Left renal cortex interstitium (tissue), 4 donors: ENCODE measurements around the gene OR2H1. TPM values are rescaled to one million over a fixed set of nuclear protein-coding genes. Genes with fewer than 3 reads are reported as not detected.
"Not testable (repeated sequence)": the region's sequence is repeated elsewhere in the genome, so short reads cannot be mapped to it uniquely, and the experiment has no call there.

ENCODE experiments used
- DNase-seq, 4 donors: peaks; one replicate each; pipeline ENCODE4 v3.0.0-alpha.2; 2013; ENCODE audit warnings: low read depth in 4 of 4, low spot score in 2 of 4, missing footprints in 1 of 4
- polyA plus RNA-seq, 4 donors: library from polyadenylated mRNA; unstranded; fragments of 120-200 nt; gene quantifications; one replicate each; pipeline ENCODE4 v1.2.1, GENCODE V29; 2013; ENCODE audit not compliant: insufficient read length in 4 of 4

Gene OR2H1
- not detected for polyA plus RNA-seq

GRCh38 chr6:29456971-29457370, at the start of gene OR2H1, which contains the start of gene OR11A1:
Gene OR2H1, plus strand, starts transcription at chr6:29457155. Its CDS starts 4,615 bp downstream, at chr6:29461770.
Gene OR11A1, minus strand, starts transcription at chr6:29457071. Its CDS starts 29,430 bp downstream, at chr6:29427641.
- no peak for DNase-seq

- DNase-seq: no peak
Measured at GRCh38 chr6:29414588-29414987, 42.4 kb upstream of the OR2H1 start, which contains the start of gene OR12D1. Gene OR12D1, plus strand, starts transcription at chr6:29414928.

DNA sequence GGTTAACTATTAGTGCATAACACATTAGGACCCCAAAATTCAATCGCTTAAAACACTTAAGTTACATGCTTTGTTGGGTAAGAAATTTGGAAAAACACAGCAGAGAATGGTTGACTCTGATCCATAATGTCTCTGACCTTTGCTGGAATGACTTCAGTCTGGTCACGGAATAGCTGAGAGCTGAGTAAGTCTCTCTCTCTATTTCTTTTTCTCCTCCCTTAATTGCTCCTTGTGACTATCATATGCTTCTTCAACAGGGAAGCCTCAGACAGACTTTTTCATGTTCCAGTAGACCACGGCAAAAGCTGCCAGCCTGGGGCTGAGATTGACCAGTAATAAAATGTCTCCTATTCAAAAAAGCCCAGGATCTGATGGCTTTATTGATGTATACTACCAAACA, 37.4 kb upstream of the OR2H1 start:
- no peak for DNase-seq

- no peak for DNase-seq
Measured at GRCh38 chr6:29424168-29424567, 32.8 kb upstream of the OR2H1 start.

DNA sequence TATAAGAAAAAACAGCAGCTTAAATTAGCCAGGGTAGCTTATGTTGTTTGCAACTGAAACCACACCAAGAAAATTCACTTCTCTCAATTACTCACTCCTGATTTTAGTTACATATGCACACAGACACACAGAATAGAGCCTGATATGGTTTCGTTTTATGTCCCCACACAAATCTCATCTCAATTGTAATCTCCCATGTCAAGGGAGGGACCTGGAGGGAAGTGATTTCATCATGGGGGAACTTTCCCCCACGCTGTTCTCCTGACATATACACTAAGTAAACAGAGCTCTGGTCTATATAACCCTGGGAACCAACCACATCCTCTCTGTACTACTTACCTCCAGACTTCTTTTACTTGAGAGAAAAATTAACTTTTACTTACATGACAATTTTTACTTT, 32.4 kb upstream of the OR2H1 start:
- no peak for DNase-seq

DNA sequence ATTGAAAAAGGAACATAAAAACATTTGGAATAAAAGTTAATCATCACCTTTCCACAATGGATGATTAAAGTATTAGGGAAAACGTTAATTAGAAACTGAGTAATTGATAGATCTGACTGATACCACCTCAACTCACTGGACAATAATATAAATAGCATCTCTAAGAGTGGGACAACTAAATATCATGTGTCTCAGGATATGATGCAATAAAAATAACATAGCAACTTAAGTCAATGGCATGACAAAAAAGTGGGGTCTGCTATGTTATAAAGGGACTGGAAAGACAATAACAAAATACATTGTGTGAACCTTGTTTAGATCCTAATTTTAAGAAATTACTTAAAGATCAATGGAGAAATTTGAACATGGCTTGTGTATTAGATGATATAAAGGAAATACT, 31.9 kb upstream of the OR2H1 start:
- DNase-seq: no peak

DNA sequence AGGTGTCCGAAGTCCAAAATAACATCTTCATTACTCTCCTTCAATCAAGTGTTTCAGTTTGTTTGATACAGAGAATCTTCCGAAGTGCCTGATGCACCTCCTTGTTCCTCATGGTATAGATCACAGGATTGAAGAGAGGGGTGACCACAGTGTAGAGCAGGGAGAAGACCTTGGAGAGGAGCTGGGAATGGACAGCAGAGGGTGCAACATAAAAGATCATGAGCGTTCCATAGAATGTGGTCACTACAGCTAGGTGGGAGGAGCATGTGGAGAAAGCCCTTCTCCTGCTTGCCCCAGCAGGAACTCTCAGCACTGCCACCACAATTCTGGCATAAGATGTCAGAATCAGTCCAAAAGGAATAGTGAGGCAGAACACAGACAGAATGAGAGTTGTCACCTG, 30.3 kb upstream of the OR2H1 start:
- DNase-seq: no peak

DNA sequence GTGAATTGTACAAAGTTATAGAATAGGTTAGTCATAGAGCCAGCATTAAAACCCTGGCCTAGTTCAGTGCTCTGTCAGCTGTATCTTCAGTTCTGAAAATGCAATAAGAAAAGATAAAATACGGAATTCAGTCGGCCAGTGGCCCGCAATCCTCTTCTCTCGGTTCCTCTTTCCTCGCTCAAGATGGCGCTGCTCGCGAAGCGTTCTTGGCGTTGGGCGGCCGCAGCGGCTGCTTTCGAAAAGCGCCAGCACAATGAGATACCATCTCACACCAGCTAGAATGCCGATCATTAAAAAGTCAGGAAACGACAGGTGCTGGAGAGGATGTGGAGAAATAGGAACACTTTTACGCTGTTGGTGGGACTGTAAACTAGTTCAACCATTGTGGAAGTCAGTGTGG, 20.2 kb upstream of the OR2H1 start:
- DNase-seq: not testable (repeated sequence)

GRCh38 chr6:29439006-29439405, 17.9 kb upstream of the OR2H1 start, which contains the start of gene OR10C1:
Gene OR10C1, plus strand, starts transcription at chr6:29439306. Its CDS starts 710 bp downstream, at chr6:29440016.
- DNase-seq: no peak

DNA sequence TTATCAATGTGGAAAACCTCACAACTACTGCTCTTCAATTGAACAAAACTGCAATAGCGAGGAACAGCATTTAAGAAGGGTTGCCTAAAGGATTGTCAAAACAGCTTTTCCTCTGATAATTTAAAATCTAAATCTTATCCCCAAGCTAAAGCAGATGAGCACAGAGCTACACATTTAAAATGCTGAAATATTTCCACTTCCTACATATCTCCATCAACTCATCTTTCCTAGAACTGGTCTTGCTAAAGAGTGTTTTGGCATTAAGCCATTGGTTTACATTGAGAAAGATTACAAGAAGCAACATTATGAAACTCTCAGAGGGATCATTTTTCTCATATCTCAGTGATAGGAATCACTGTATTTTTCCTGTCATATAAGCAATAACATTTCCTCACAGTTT, 14.2 kb upstream of the OR2H1 start:
- DNase-seq: no peak

DNA sequence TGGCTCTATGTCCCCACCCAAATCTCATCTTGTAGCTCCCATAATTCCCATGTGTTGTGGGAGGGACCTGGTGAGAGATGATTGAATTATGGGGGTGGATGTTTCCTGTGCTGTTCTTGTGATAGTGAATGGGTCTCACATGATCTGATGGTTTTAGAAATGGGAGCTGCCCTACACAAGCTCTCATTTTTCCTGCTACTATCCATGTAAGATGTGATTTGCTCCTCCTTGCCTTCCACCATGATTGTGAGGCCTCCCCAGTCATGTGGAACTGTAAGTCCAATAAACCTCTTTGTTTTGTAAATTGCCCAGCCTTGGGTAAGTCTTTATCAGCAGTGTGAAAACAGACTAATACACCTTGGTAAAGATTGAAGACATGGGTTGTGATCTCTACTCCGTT, 12.9 kb upstream of the OR2H1 start:
- not testable (repeated sequence) for DNase-seq

DNA sequence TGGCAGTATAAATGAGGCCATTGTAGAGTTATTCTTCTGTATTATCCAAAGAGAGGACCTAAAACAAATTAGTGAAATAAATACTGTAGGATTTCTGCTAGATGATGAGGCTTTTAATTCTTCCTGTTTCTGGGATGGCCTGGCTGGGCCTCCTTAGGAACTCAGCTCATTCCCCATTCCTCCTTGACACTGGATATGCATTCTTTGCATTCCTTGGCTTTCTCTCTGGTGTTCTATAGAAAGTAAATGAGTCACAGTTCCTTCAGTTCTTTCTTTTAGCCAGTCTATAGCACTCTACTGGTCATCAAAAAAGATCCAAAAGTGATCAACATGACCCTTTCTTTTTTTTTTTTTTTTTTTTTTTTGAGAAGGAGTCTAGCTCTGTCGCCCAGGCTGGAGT, 9.3 kb upstream of the OR2H1 start:
- DNase-seq: no peak

- DNase-seq: no peak
Measured at GRCh38 chr6:29451471-29452193, 5.3 kb upstream of the OR2H1 start.

DNA sequence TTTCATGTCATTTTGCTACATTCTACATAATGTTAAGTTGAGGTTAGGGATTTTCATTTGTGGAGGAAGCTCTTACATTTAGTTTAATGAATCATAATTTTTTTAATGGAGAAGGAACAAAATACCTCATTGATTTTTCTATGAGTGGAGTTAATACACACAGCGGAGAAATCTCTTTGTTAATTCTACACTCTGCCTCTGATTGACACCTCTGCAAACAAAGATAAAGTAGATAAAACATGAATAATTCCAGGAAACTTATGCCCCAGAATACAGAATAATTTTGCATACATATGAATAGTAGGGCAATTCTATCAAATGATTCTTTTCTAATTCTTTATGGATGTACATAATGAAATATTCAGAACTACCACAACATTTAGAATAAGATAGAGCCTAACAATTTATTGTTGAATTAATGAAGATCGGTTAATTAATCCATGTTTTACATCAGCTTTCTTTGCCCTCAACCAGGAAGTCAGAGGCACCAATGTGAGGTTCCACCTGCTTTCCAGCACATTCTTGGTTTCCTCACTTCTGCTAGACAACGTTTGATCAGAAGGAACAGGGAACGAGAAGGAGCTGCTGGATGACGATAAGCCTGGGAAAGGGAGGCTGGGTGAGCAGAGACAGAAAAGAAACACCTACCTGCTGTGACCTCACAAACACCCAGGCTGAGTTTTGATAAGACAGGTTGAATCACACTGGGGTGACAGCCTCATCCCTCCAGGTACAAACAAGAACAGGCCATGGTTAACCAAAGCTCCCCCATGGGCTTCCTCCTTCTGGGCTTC, 4.3 kb downstream of the OR2H1 start:
- DNase-seq: no peak

DNA sequence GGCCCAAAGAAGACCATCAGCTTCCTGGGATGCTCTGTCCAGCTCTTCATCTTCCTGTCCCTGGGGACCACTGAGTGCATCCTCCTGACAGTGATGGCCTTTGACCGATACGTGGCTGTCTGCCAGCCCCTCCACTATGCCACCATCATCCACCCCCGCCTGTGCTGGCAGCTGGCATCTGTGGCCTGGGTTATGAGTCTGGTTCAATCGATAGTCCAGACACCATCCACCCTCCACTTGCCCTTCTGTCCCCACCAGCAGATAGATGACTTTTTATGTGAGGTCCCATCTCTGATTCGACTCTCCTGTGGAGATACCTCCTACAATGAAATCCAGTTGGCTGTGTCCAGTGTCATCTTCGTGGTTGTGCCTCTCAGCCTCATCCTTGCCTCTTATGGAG, 5.1 kb downstream of the OR2H1 start:
- no peak for DNase-seq

- no peak for DNase-seq
Measured at GRCh38 chr6:29465279-29465678, 8.3 kb downstream of the OR2H1 start.

- no peak for DNase-seq
Measured at GRCh38 chr6:29465801-29466200, 8.8 kb downstream of the OR2H1 start.

DNA sequence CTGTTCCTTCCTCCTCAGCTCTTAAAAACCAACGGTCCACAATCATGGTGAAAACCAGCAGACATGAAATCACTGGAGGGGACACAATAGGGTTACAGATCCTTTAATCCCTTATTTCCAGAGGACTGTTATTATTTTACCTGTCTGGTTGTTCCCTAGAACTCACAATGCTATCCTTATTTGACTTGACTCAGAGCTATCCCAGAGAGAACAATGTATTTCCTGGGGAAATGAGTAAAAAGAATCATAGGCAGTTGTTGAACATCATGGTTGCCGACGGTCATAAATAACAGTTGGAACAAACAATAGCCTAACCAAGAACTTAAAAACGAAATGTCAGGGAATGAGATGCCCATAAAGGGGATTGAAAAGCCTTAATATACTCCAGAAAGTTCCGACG, 9.3 kb downstream of the OR2H1 start:
- DNase-seq: no peak

GRCh38 chr6:29474996-29475395, 18.0 kb downstream of the OR2H1 start:
- no peak for DNase-seq

DNA sequence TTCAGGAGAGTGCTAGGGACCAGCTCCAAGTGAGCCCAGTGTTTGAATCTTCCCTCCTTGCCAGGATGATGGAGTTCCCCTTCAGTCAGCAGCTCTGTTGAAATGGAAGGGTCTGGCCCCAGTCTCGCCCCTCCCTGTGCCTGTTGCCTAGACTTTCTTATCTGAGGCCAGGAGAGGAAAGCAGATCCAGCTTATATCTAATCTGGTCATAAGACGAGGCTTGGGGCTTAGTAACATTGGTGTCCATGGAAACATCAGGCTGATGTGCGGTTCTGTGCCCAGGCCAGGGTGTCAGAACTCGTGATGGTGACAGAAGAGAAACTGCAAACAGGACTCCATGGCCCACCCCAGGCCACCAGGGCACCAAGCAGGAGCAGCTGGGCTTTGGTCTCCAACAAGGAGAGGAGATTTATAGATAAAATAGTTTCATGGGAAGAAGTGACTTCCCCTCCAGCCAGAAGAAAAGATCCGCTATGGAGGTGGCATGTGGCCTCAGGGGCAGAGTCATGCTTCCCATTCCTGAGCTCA, 21.0 kb downstream of the OR2H1 start:
- no peak for DNase-seq

GRCh38 chr6:29478740-29479139, 21.8 kb downstream of the OR2H1 start:
- no peak for DNase-seq

DNA sequence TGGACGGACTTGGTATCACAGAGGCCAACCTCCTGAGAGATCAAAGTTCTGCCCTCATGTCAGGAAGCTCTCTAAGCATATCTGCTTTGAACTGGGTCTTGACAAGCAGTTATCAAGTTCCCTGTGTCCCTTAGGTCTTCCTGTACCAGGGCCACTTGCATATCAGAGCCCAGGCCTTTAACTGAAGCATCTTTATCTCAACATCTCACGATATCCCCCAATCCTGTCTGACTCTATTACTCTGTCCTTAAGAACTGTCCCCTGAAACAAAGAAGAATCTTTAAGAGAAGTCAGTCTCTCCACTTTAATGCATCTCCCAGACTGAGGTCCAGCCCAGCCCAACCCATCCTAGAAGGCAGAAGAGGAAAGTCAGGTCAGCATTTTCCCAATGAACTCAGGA, 22.6 kb downstream of the OR2H1 start:
- DNase-seq: no peak
